AG10803 (cell line): ENCODE data around the gene PAM16.

Experiments
- DNase-seq: peaks from one replicate; pipeline ENCODE4 v3.0.0; 2010; ENCODE audit warnings: low read depth
- H3K4me3 ChIP-seq: 2 replicates; pipeline ENCODE4 v1.5.1; 2011; ENCODE audit warnings: mild to moderate bottlenecking, low read length, control low read depth
- TF ChIP-seq, protein P1 (sequence below): conservative IDR thresholded peaks from 2 replicates; pipeline ENCODE4 v1.5.1; 2011; ENCODE audit warnings: mild to moderate bottlenecking, low read length, control low read depth, inconsistent platforms

The PAM16 gene

DNA sequence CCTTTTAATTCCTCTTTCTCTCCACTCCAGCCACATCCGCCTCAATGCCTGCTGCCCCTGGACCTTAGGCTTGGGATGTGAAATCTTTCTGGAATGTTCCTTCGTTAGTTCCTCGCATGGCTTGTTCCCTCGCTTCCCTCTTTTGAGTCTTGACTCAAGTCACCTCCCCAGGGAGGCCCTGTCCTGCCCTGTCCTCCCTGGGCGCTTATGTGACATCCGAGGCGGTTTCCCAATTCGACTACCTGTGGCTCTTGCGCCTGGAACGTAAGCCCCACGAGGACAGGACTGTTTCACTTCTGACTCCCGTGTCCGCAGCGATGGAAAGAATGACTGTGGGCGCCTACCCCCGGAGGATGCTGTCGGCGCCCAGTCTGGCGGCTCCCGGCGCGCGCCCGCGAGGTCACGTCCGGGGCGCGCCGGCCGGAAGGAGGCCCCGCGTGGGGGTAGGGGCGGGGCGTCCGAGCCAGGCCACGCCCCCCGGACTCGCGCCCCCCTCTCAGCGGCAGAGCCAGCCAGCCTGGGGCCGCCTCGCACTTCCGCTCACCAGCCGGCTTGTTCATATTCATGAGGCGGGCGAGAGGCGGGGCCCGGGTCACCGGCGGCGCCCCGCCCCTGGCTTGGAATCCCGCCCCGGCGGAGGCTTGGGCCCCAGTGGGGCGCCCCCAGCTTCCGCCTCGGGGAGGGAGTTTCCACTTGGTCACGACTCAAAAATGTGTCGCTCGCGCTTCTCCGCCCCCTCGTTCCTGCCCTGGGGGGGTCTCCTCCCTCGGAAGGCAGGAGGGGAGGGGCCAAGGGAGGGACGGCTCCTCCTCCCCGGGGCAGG, 43.7 kb downstream of the PAM16 start:
- peak; percentile 94 for DNase-seq
- TF ChIP-seq, protein P1, sequence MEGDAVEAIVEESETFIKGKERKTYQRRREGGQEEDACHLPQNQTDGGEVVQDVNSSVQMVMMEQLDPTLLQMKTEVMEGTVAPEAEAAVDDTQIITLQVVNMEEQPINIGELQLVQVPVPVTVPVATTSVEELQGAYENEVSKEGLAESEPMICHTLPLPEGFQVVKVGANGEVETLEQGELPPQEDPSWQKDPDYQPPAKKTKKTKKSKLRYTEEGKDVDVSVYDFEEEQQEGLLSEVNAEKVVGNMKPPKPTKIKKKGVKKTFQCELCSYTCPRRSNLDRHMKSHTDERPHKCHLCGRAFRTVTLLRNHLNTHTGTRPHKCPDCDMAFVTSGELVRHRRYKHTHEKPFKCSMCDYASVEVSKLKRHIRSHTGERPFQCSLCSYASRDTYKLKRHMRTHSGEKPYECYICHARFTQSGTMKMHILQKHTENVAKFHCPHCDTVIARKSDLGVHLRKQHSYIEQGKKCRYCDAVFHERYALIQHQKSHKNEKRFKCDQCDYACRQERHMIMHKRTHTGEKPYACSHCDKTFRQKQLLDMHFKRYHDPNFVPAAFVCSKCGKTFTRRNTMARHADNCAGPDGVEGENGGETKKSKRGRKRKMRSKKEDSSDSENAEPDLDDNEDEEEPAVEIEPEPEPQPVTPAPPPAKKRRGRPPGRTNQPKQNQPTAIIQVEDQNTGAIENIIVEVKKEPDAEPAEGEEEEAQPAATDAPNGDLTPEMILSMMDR, result no peak
- H3K4me3 ChIP-seq, result peak overlapping the region; percentile 83

DNA sequence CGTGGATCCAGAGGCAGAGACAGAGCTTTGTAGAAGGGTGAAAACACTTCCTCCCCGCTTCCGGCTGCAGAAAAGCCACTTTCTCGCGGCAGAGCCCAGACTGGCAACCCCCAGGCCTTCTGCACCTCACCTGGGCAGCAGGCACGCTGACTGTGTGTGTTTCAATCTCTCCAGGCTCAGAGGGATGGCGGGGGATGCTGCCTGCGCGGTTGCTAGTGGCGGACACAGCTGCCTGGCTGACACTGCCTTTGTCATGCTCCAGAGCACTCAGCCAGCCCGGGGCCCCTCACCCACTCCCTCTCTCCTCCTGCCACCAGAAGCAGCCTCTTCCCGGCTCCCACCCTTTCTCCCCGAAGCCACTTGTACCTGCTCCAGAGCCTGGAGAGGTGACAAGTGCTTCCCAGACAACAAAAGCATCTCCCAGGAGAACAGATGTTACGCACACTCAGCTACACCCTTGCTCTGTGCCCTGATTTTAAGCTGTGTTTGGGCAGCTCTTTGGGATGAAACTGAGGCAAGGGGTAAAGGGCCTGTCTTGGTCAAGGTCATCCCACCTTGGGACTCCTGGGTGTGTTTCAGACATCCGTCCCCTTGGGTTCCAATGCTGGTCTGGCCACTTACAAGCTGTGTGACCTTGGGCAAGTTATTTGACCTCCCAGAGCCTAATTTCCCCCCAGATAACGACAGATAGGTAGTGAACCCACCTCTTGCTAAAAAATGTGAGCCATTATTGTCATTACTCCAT, 44.5 kb downstream of the PAM16 start:
- H3K4me3 ChIP-seq, result peak overlapping the region; percentile 83
- no peak for DNase-seq
- TF ChIP-seq, protein P1, result no peak

DNA sequence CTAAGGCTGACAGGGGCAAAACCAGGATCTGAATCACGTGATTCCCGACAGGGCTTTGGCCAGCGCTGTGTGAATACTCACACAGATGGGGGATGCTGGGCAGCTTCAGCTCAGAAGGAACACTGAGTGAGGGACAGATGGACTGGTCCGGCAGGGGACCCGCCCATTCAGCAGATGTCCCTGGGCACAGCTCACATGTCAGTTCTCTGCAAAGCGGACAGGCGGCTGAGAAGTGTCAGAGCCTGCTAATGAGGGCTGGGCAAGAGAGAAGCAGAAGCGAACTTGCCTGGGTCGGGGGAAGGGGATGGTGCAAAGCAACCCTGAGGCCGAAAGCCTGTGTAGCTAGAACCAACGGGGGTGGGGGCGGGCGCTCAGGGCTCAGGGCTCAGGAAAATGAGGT, 47.1 kb downstream of the PAM16 start:
- TF ChIP-seq, protein P1, result no peak
- no peak overlapping the region for H3K4me3 ChIP-seq
- DNase-seq, result no peak

DNA sequence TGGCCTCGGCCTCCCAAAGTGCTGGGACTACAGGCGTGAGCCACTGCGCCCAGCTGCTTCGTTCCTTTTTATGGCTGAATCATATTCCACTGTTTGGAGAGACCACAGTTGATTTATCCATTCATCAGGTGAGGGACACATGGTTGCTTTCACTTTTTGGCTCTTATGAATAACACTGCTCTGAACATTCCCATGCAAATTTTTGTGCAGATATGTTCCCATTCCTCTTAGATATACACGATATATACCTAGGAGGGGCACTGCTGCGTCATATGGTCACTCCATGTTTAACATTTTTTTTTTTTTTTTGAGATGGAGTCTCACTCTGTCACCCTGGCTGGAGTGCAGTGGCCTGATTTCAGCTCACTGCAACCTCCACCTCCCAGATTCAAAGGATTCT, 49.2 kb downstream of the PAM16 start:
- no peak overlapping the region for H3K4me3 ChIP-seq
- DNase-seq, result no peak
- TF ChIP-seq, protein P1, result no peak

DNA sequence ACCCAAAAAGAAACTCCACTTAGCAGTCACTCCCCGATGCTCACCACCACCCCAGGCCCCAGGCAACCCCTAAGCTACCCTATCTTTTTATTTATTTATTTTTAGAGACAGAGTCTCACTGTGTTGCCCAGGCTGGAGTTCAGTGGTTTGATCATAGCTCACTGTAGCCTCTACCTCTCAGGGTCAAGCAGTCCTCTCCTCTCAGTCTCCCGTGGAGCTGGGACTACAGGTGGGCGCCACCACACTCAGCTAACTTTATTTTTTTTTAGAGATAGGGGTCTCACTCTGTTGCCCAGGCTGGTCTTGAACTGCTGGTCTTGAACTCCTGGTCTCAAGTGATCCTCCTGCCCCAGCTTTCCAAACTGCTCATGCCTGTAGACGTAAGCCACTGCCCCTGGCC, 49.9 kb downstream of the PAM16 start:
- DNase-seq, result no peak
- TF ChIP-seq, protein P1, result no peak
- no peak overlapping the region for H3K4me3 ChIP-seq

DNA sequence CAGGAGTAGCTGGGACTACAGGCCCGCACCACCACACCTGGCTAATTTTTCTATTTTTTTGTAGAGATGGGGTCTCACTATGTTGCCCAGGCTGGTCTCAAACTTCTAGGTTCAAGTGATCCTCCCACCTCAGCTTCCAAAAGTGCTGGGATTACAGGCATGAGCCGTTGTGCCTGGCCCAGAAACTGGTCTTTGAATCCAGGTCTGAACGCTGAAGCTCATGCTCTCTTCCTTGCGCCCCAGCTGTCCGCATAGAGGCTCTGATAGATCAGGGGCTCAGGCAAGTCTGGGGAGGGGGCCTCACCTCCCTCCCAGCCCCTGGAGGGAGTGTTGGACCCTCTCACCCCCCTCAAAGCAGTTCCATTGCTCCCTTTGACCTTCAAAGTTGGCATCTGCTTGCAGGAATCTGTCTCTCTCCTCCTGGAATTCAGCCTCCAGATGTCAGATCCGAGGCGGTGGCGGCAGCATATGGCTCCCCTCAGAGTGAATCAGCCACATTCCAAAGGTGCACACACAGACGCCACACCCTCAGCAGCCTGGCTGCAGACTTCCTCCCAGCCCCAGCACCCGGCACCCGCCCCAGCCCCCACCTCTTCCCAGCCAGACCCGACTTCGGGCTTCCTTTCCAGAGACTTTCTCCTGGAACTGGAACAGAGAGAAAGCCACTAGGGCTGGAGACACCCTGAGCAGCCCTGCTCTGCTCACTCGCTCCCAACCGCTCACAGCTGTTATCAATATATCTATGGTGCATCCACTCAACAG, 52.2 kb downstream of the PAM16 start:
- H3K4me3 ChIP-seq, result peak overlapping the region; percentile 40
- peak; percentile 96 for DNase-seq
- TF ChIP-seq, protein P1, result no peak
